B cell (primary cell): ENCODE measurements around the gene OTOA. TPM values are rescaled to one million over a fixed set of nuclear protein-coding genes. Genes with fewer than 3 reads are reported as not detected.

ENCODE experiments used
- ATAC-seq: fragments of 200-7000 bp; cut with Tn5 transposase; one replicate; pipeline ENCODE4 v1.10.0; 2021; ENCODE audit warnings: low read depth, mild to moderate bottlenecking, moderate number of reproducible peaks, moderate library complexity
- CTCF ChIA-PET: fragments of 350-600 bp; sonication (Branson Sonifier 250); formaldehyde crosslinking; loops from one replicate; lab custom pipeline; 2021; ENCODE audit warnings: antibody characterized with exemption, inconsistent platforms; lab: Charles Lee
- POLR2A ChIA-PET: fragments of 350-600 bp; sonication (Branson Sonifier 250); formaldehyde crosslinking; loops from one replicate; lab custom pipeline; 2021; ENCODE audit warnings: antibody characterized with exemption; lab: Charles Lee
- DNase-seq: peaks from one replicate; pipeline ENCODE4 v3.0.0; 2013
- H2AFZ ChIP-seq: 2 replicates; pipeline ENCODE4 v1.6.1; 2012; ENCODE audit warnings: mild to moderate bottlenecking, low read depth, low read length; ENCODE audit not compliant: insufficient read depth, poor library complexity, severe bottlenecking
- H3K27ac ChIP-seq, 2 donors: 1 replicate in 1 of 2; 2 replicates in 1 of 2; pipeline ENCODE4 v1.5.1; 2012 to 2013; ENCODE audit warnings: low read length in 2 of 2, mild to moderate bottlenecking in 2 of 2, moderate library complexity in 1 of 2
- H3K27me3 ChIP-seq, 4 experiments: fragments of 200-600 bp in 1 of 4; sonication (generic) in 1 of 4; replicated peaks in 1 of 4; 1 replicate in 2 of 4; 2 replicates in 2 of 4; pipeline versions ENCODE4 v1.6.1 to v1.7.0; 2013 to 2016; ENCODE audit warnings: low read length in 3 of 4, mild to moderate bottlenecking in 2 of 4, mixed read lengths in 1 of 4, moderate library complexity in 1 of 4; ENCODE audit not compliant: insufficient read depth in 4 of 4, control insufficient read depth in 3 of 4; ENCODE audit errors: control extremely low read depth in 1 of 4
- H3K36me3 ChIP-seq, 2 experiments: replicated peaks in 1 of 2; 1 replicate in 1 of 2; 2 replicates in 1 of 2; pipeline versions ENCODE4 v1.6.1 to v1.7.1; 2013; ENCODE audit warnings: low read length in 1 of 2; ENCODE audit not compliant: insufficient read depth in 2 of 2, control insufficient read depth in 1 of 2; ENCODE audit errors: control extremely low read depth in 1 of 2, extremely low read depth in 1 of 2
- H3K4me1 ChIP-seq, 2 donors: fragments of 200-600 bp in 1 of 2; sonication (generic) in 1 of 2; 1 replicate in 1 of 2; 2 replicates in 1 of 2; pipeline versions ENCODE4 v1.5.1 to v1.6.1; 2013 to 2017; ENCODE audit warnings: low read length in 2 of 2; ENCODE audit not compliant: control insufficient read depth in 2 of 2, insufficient read depth in 2 of 2
- H3K4me2 ChIP-seq: replicated peaks from 2 replicates; pipeline ENCODE3; 2012; ENCODE audit warnings: mild to moderate bottlenecking, low read depth, low read length; ENCODE audit not compliant: poor library complexity, severe bottlenecking
- H3K4me3 ChIP-seq, 5 experiments: fragments of 200-600 bp in 1 of 5; sonication (generic) in 1 of 5; 1 replicate in 3 of 5; 2 replicates in 2 of 5; pipeline versions ENCODE4 v1.5.1 to v1.7.0; 2011 to 2016; ENCODE audit warnings: low read length in 4 of 5, mild to moderate bottlenecking in 4 of 5, low read depth in 2 of 5, control low read depth in 1 of 5, moderate library complexity in 1 of 5; ENCODE audit not compliant: insufficient read depth in 1 of 5; ENCODE audit errors: control extremely low read depth in 1 of 5, extremely low read depth in 1 of 5
- H3K79me2 ChIP-seq: fragments of 200-600 bp; sonication (generic); one replicate; pipeline ENCODE4 v1.6.0; 2016; ENCODE audit warnings: low read length; ENCODE audit not compliant: control insufficient read depth, insufficient read depth
- H3K9ac ChIP-seq: fragments of 200-600 bp; sonication (generic); 2 replicates; pipeline ENCODE4 v1.6.1; 2017; ENCODE audit warnings: mild to moderate bottlenecking, low read length, moderate library complexity
- H3K9me3 ChIP-seq, 3 donors: one replicate each; pipeline versions ENCODE4 v1.6.1 to v1.7.1; 2013; ENCODE audit warnings: low read length in 2 of 3; ENCODE audit not compliant: control insufficient read depth in 2 of 3, insufficient read depth in 1 of 3; ENCODE audit errors: control extremely low read depth in 1 of 3
- H4K20me1 ChIP-seq: 2 replicates; pipeline ENCODE4 v1.6.0; 2012; ENCODE audit warnings: mild to moderate bottlenecking, low read length; ENCODE audit not compliant: insufficient read depth, control insufficient read depth, poor library complexity, severe bottlenecking
- H3K27ac Mint-ChIP-seq: one replicate; pipeline ENCODE4 v1.8.0; 2021; ENCODE audit warnings: mixed read lengths
- H3K27me3 Mint-ChIP-seq: one replicate; pipeline ENCODE4 v1.8.0; 2021; ENCODE audit warnings: mixed read lengths
- H3K4me1 Mint-ChIP-seq: one replicate; pipeline ENCODE4 v1.8.0; 2021; ENCODE audit warnings: mixed read lengths
- H3K4me3 Mint-ChIP-seq: one replicate; pipeline ENCODE4 v1.8.0; 2021; ENCODE audit warnings: mixed read lengths
- H3K9me3 Mint-ChIP-seq: one replicate; pipeline ENCODE4 v1.8.0; 2022; ENCODE audit warnings: mixed read lengths; ENCODE audit not compliant: insufficient read depth
- EZH2 ChIP-seq: IDR thresholded peaks from 2 replicates; pipeline ENCODE4 v1.6.1; 2012; ENCODE audit warnings: borderline replicate concordance, low read depth, mild to moderate bottlenecking, moderate library complexity, low read length; ENCODE audit not compliant: insufficient read depth, poor library complexity, severe bottlenecking
- WGBS: methylation state at CpG from one replicate; pipeline ENCODE4 v1.1.5; 2013; ENCODE audit warnings: missing lambda C conversion rate; ENCODE audit not compliant: insufficient coverage; 5-methylcytosine and 5-hydroxymethylcytosine counted together
- intact Hi-C: fragments of 100-400 bp; cut with micrococcal nuclease; formaldehyde crosslinking; loops from one replicate; pipeline ENCODE4 v1.10.0; 2022
- polyA plus RNA-seq: library from polyadenylated mRNA; depleted of rRNA; stranded (reverse); fragments of >200 nt; gene quantifications from 2 replicates; pipeline ENCODE4 v1.2.3, GENCODE V29; 2012
- total RNA-seq, 2 donors: library from RNA; stranded (reverse); fragments of 120-200 nt in 1 of 2; gene quantifications; 1 replicate in 1 of 2; 2 replicates in 1 of 2; pipeline versions ENCODE4 v1.2.3 to v1.2.4, GENCODE V29; 2013 to 2022
- TF ChIP-seq, protein P1 (sequence below): fragments of 200-600 bp; IDR thresholded peaks from one replicate; pipeline ENCODE4 v1.8.0; 2022; ENCODE audit warnings: antibody characterized with exemption, mild to moderate bottlenecking

Gene OTOA
- total and polyA plus RNA-seq, 2 donors (not counting 1 experiment from before 2014, with no cell fraction given): 0.39 TPM; not detected in 1

DNA sequence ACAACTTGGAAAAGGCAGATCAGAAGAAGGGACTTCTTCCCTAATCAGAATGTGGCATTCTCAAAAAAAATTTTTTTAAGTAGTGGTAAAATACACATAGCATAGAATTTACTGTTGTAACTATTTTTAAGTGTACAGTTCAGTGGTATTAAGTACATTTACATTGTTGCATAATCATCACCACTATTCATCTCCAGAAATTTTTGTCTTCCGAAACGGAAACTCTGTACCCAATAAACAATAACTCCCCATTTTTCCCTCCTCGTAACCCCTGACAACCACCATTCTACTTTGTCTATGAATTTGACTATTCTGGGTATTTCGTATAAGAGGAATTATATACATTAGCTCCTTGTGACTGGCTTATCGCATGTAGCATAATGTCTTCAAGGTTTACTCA is 45.5 kb upstream of the OTOA start:
- Histone ChIP-seq H3K27me3 (no peaks in the 10 kb centered on the region), H3K79me2 (peaks cover 48% of the 10 kb centered on the region), H4K20me1 (peaks cover 32% of the 10 kb centered on the region), H2AFZ (no peak overlapping the region), H3K4me2 (no peak overlapping the region), H3K4me1 (peaks cover 9 to 13% of the 10 kb centered on the region in 2 donors), H3K27ac (no peak overlapping the region), H3K9me3 (no peaks in the 10 kb centered on the region), H3K4me3 (no peak overlapping the region), H3K36me3 (peaks cover 0 to 18% of the 10 kb centered on the region in 2 experiments), H3K9ac (no peak overlapping the region)
- WGBS: no CpG with 5 or more reads among the region's 5 CpGs
- TF ChIP-seq, protein P1, sequence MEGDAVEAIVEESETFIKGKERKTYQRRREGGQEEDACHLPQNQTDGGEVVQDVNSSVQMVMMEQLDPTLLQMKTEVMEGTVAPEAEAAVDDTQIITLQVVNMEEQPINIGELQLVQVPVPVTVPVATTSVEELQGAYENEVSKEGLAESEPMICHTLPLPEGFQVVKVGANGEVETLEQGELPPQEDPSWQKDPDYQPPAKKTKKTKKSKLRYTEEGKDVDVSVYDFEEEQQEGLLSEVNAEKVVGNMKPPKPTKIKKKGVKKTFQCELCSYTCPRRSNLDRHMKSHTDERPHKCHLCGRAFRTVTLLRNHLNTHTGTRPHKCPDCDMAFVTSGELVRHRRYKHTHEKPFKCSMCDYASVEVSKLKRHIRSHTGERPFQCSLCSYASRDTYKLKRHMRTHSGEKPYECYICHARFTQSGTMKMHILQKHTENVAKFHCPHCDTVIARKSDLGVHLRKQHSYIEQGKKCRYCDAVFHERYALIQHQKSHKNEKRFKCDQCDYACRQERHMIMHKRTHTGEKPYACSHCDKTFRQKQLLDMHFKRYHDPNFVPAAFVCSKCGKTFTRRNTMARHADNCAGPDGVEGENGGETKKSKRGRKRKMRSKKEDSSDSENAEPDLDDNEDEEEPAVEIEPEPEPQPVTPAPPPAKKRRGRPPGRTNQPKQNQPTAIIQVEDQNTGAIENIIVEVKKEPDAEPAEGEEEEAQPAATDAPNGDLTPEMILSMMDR: no peak
- no peak for TF ChIP-seq EZH2
- Mint-ChIP-seq H3K4me3 (no peak overlapping the region), H3K27ac (no peak overlapping the region), H3K27me3 (no peaks in the 10 kb centered on the region), H3K4me1 (peaks cover 16% of the 10 kb centered on the region), H3K9me3 (no peaks in the 10 kb centered on the region)
- no peak for ATAC-seq
- ChIA-PET POLR2A (no interaction called here), CTCF (no interaction called here)
- no peak for DNase-seq
- intact Hi-C loops: no loop called here

DNA sequence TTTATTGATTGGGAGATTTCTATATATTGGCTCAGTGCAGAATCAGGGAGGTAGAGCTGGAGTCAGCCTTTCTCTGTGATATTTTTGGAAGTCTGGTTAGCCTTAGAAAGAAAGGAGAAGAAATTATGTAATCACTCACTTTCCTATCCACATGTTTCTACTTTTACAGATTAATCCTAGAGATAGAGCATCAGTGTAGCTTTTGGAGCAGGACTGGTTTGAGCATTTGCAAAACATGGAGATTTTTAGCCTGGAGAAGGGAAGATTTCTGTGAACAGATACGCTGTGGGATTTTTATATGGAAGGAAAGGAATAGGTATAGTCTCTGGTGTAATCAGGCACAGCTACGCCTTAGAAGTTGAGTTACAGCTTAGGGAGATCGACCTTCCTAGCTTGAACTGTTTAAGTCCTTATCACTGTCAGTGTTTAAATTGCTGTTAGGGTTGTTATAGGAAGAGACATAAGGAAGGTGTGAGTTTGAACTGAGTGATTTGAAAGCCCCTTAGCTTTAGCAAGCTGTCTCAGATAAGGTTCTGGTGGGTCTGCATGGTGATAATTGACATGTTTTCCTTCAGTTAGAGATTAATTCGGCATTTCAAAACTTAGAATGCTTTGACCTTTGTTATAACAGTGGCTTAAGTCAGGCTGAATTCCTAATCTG is 43.9 kb upstream of the OTOA start:
- intact Hi-C loops: no loop called here
- H3K27ac Mint-ChIP-seq: no peak overlapping the region
- peaks cover 16% of the 10 kb centered on the region for H3K4me1 Mint-ChIP-seq
- Histone ChIP-seq H4K20me1 (peaks cover 20% of the 10 kb centered on the region), H3K9ac (no peak overlapping the region), H3K27me3 (no peaks in the 10 kb centered on the region), H3K4me1 (peaks cover 9 to 11% of the 10 kb centered on the region in 2 donors), H3K36me3 (peaks cover 0 to 14% of the 10 kb centered on the region in 2 experiments), H3K9me3 (no peaks in the 10 kb centered on the region), H2AFZ (no peak overlapping the region), H3K79me2 (peaks cover 32% of the 10 kb centered on the region), H3K4me2 (no peak overlapping the region), H3K27ac (no peak overlapping the region), H3K4me3 (no peak overlapping the region)
- H3K9me3 Mint-ChIP-seq: no peaks in the 10 kb centered on the region
- ChIA-PET CTCF (interaction anchor here (1.1 kb wide), 1 partner anchor 14 kb away, joined by 3 read pairs; no protein-coding TSS in a partner anchor), POLR2A (no interaction called here)
- H3K4me3 Mint-ChIP-seq: no peak overlapping the region
- WGBS: 93% methylated on average over 3 of the region's 4 CpGs
- H3K27me3 Mint-ChIP-seq: no peaks in the 10 kb centered on the region
- ATAC-seq (no peak), DNase-seq (no peak)
- TF ChIP-seq, protein P1: no peak
- TF ChIP-seq EZH2: no peak
